GM12872 (cell line): ENCODE measurements around the gene FBRS.

Experiments used
- CTCF ChIP-seq: IDR thresholded peaks from 3 replicates; pipeline ENCODE4 v1.5.1; 2011; ENCODE audit warnings: low read depth, mild to moderate bottlenecking, low read length, moderate library complexity; ENCODE audit not compliant: insufficient read depth

The FBRS gene

DNA sequence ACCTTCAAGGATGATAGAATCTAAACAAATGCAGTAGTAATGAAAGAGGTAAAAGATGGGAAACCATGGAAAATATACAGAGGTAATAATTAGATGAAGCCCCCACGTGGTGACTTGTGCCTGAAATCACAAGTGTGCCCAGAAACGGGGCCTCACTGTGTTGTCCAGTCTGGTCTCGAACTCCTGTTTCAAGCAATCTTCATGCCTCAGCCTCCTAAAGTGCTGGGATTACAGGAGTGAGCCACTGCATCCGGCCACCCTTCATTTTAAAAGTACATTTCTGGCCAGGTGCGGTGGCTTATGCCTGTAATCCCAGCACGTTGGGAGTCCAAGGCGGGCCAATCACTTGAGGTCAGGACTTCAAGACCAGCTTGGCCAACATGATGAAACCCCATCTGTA lies 21.6 kb upstream of the FBRS start:
- TF ChIP-seq CTCF = no peak

GRCh38 chr16:30637944-30638343 lies 20.3 kb upstream of the FBRS start:
- TF ChIP-seq CTCF = peak; percentile 69

DNA sequence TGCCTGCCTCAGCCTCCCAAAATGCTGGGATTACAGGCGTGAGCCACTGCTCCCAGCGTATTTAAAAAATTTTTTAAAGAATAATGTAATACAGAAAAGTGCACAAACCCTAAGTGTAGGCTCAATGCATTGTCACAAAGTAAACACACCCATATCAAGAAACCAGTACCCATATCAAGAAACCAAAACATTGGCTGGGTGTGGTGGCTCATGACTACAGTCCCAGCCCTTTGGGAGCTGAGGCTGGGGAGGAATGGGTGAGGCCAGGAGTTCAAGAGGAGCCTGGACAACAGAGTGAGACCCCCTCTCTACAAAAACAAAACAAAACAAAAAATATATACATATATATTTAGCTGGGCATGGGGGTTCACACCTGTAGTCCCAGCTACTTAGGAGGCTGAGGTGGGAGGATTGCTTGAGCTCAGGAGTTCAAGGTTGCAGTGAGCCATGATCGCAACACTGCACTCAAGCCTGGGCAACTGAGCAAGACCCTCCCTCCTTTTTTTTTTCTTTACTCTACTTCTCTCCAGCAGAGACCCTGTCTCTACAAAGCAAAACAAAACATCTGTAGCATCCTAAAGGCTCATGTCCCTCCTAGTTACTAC lies 16.8 kb upstream of the FBRS start:
- no peak for TF ChIP-seq CTCF

- TF ChIP-seq CTCF = no peak
These were observed 13.8 kb upstream of the FBRS start for GRCh38 chr16:30644334-30644830.

GRCh38 chr16:30645727-30646126 lies 12.5 kb upstream of the FBRS start:
- TF ChIP-seq CTCF = no peak

GRCh38 chr16:30647274-30647571 lies 11.0 kb upstream of the FBRS start:
- no peak for TF ChIP-seq CTCF

DNA sequence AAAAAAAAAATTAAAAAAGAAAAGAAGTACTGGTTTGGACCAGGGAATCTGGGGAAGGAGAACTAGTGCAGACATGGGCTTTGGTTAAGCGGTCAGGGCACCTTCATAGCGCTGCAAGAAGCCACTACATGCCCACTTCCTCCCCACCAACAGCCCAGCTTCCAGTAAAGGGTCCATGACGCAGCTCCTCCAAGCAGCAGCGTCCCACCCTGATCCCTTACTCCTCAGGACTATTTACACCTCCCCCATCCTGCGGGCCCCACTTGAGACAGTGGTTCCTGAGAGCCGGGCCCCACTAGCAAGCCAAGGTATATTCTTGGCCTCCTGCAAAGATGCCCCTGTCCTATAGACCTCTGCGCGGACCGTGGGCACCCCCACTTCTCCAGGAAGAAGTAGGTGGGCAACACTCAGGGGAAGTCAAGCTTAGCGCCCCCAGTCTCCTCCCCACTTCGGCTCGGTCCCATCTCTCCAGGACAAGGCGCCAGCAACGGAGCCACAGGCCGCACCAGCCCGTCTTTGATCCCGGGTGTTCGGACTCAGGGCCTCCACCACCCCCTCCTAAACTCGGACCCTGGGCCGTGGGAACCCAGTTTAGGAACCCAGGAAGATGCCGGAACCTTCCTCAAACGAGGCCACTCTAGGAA lies 8.4 kb upstream of the FBRS start:
- TF ChIP-seq CTCF = no peak
